ENCODE results near the gene SCML1.

GRCh38 chrX:17697191-17697590, 40.1 kb upstream of the SCML1 start:
- TF ChIP-seq CTCF (IDR thresholded peaks at IDR 0.05; ENCODE audit: low read depth, low read length, poor library complexity, severe bottlenecking) (no peak), EZH2phosphoT487 (IDR thresholded peaks at IDR 0.05; ENCODE audit: borderline replicate concordance, low read length) (no peak)
